ENCODE data around the gene EHBP1.

DNA sequence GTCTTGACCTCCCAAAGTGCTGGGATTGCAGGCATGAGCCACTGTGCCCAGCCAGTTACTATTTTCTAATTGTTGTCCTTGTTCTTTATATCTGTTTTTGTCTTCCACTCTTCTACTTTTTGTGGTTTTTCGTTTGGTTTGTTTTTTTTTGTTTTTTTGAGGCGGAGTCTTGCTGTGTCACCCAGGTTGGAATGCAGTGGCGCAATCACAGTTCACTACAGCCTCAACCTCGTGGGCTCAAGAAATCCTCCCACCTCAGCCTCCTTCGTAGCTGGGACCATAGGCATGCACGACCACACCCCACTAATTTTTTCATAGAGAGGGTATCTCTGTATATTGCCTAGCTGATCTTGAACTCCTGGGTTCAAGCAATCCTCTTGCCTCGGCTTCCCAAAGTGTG lies 100.7 kb downstream of the EHBP1 start:
- no peak for TF ChIP-seq TAF1 (IDR thresholded peaks at IDR 0.05; ENCODE audit: borderline replicate concordance, insufficient read depth, low read length)
- no peak for TF ChIP-seq POLR2AphosphoS5 (IDR thresholded peaks at IDR 0.05; ENCODE audit: low read depth, low read length)
- TF ChIP-seq, protein P1, sequence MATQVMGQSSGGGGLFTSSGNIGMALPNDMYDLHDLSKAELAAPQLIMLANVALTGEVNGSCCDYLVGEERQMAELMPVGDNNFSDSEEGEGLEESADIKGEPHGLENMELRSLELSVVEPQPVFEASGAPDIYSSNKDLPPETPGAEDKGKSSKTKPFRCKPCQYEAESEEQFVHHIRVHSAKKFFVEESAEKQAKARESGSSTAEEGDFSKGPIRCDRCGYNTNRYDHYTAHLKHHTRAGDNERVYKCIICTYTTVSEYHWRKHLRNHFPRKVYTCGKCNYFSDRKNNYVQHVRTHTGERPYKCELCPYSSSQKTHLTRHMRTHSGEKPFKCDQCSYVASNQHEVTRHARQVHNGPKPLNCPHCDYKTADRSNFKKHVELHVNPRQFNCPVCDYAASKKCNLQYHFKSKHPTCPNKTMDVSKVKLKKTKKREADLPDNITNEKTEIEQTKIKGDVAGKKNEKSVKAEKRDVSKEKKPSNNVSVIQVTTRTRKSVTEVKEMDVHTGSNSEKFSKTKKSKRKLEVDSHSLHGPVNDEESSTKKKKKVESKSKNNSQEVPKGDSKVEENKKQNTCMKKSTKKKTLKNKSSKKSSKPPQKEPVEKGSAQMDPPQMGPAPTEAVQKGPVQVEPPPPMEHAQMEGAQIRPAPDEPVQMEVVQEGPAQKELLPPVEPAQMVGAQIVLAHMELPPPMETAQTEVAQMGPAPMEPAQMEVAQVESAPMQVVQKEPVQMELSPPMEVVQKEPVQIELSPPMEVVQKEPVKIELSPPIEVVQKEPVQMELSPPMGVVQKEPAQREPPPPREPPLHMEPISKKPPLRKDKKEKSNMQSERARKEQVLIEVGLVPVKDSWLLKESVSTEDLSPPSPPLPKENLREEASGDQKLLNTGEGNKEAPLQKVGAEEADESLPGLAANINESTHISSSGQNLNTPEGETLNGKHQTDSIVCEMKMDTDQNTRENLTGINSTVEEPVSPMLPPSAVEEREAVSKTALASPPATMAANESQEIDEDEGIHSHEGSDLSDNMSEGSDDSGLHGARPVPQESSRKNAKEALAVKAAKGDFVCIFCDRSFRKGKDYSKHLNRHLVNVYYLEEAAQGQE (IDR thresholded peaks at IDR 0.05; ENCODE audit: insufficient read depth in 1 of 2, low read depth in 2 of 2, low read length in 2 of 2) = no peak
- no peak for TF ChIP-seq FOXP2 (optimal IDR thresholded peaks at IDR 0.05; ENCODE audit: borderline replicate concordance, extremely low read depth, extremely low read length, insufficient read depth)
